DND-41 (cell line): Measurements from ENCODE around the gene TMEM164.

Experiments used
- EZH2 ChIP-seq: IDR thresholded peaks from 3 replicates; pipeline ENCODE4 v1.6.1; 2012; ENCODE audit warnings: borderline replicate concordance, low read depth, mild to moderate bottlenecking, moderate library complexity, low read length, inconsistent platforms; ENCODE audit not compliant: severe bottlenecking
- TF ChIP-seq, protein P1 (sequence below): IDR thresholded peaks from 2 replicates; pipeline ENCODE4 v1.5.1; 2012; ENCODE audit warnings: borderline replicate concordance, low read length, moderate library complexity, mild to moderate bottlenecking; ENCODE audit not compliant: poor library complexity, severe bottlenecking; ENCODE audit errors: extremely low read depth

- TF ChIP-seq, protein P1, sequence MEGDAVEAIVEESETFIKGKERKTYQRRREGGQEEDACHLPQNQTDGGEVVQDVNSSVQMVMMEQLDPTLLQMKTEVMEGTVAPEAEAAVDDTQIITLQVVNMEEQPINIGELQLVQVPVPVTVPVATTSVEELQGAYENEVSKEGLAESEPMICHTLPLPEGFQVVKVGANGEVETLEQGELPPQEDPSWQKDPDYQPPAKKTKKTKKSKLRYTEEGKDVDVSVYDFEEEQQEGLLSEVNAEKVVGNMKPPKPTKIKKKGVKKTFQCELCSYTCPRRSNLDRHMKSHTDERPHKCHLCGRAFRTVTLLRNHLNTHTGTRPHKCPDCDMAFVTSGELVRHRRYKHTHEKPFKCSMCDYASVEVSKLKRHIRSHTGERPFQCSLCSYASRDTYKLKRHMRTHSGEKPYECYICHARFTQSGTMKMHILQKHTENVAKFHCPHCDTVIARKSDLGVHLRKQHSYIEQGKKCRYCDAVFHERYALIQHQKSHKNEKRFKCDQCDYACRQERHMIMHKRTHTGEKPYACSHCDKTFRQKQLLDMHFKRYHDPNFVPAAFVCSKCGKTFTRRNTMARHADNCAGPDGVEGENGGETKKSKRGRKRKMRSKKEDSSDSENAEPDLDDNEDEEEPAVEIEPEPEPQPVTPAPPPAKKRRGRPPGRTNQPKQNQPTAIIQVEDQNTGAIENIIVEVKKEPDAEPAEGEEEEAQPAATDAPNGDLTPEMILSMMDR: no peak
- TF ChIP-seq EZH2: no peak
Observed at GRCh38 chrX:110034036-110034435, 31.1 kb downstream of the TMEM164 start.
